NCI-H345 treated with DMSO at 0.1 percent for 48 hours (cell line): ENCODE data around the gene FBXO5.
"Not testable (repeated sequence)": the region's sequence is repeated elsewhere in the genome, so short reads cannot be mapped to it uniquely, and the experiment has no call there.

Experiments used
- DNase-seq: peaks from one replicate; lab custom pipeline; 2025; ENCODE audit not compliant: unreplicated experiment; lab: John Stamatoyannopoulos, UW

The FBXO5 gene

DNA sequence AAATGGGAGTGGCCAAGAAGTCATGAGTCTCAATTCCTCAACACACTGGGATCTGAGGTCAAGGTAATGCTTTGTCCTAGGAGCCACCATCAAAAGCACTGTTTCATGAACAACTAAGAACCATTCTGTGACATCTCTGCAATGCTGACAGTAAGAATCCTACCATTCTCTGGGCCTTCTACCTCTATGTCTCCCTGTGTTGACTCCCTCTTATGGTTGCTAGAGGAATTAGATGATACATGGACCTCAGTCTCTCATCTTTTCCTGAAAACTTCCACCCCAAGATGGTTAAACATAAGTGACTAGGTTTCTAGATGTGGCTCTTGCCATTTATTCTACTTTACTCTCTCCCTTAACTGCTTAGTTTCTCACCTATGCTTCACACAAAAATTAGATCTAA lies 10.6 kb upstream of the FBXO5 start:
- DNase-seq: no peak

DNA sequence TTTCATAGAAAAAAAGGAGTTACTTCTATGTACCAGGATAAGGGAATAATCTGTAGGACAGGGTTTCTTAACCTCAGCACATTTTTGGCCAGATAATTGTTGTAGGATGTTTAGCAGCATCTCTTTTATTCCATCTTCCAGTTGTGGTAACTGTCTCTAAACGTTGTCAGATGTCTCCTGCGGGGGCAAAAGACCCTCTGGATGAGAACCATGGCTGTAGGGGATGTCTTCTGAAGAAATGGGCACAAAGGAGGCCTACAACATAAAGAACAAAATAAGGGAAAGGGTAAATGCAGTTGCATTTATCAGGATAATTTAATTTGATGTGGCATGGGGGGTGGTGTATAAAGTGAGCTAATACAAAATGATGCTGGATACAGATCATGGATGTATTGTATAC lies 4.1 kb upstream of the FBXO5 start:
- no peak for DNase-seq

DNA sequence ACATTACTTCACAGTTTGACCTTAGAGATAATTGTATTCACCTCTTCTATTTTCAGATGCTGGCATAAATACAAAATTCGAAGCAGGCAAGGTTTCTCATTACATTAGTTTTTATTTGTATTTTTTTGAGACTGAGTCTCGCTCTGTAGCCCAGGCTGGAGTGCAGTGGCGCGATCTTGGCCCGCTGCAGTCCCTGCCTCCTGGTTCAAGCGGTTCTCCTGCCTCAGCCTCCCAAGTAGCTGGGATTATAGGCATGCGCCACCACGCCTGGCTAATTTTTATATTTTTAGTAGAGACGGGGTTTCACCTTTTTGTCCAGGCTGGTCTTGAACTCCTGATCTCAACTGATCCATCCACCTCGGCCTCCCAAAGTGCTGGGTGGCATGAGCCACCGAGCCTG lies 2.5 kb upstream of the FBXO5 start:
- not testable (repeated sequence) for DNase-seq

DNA sequence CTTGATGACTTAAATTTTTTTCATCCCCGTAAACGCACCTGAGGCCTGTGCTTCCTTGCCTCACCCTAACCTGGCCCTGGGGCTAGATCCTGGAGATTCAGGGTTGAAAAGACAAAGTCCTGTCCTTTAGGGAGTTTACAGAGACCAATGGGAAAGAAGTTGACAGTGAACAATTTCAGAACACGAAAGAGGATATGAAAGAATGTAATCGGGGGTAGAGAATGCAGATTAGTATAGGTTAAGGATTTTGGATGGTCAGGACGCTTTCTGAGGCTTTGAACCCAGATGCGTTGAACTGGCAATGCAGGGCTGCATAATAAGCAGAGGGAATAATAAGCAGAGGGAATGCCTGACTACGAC lies 1.7 kb upstream of the FBXO5 start:
- no peak for DNase-seq

DNA sequence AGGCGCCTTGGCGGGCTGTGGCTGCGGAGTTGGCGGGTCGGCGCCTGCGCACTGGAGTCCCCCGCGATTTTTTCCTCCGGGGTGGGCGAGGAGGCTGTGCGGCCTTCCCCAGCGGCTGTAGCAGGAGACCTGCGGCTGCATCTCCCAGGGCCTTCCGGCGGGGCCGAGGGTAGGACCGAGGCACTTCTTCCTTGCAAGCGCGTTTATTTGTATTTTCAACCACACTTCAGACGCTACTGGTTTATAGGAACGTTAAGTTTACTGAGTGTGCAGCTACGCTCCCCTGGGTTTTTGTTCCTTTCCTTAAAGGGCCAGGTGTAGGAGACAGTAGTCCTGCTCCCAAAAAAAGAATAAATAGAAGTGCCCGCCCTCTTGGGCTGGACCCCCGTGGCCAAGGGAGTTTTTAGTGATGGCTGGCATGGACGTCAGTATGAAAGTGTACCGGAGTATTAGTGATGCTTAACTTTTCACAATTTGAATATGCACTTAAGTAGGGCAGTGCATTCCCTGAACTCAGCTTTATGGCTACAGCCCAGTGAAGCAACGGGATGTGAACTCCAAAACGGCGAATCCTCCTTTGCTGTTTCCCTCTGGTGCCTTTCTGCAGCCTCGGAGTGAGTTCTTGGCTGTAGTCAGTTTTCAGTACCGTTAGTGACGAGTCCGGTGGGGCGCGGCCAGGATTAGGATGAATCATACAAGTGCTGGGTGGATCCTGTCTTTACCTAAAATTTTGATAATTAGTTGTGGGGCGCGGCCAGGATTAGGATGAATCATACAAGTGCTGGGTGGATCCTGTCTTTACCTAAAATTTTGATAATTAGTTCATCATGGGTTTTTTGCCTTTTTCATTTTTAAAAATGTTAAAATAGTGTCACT lies 1.0 kb upstream of the FBXO5 start:
- DNase-seq: peak; percentile 72

DNA sequence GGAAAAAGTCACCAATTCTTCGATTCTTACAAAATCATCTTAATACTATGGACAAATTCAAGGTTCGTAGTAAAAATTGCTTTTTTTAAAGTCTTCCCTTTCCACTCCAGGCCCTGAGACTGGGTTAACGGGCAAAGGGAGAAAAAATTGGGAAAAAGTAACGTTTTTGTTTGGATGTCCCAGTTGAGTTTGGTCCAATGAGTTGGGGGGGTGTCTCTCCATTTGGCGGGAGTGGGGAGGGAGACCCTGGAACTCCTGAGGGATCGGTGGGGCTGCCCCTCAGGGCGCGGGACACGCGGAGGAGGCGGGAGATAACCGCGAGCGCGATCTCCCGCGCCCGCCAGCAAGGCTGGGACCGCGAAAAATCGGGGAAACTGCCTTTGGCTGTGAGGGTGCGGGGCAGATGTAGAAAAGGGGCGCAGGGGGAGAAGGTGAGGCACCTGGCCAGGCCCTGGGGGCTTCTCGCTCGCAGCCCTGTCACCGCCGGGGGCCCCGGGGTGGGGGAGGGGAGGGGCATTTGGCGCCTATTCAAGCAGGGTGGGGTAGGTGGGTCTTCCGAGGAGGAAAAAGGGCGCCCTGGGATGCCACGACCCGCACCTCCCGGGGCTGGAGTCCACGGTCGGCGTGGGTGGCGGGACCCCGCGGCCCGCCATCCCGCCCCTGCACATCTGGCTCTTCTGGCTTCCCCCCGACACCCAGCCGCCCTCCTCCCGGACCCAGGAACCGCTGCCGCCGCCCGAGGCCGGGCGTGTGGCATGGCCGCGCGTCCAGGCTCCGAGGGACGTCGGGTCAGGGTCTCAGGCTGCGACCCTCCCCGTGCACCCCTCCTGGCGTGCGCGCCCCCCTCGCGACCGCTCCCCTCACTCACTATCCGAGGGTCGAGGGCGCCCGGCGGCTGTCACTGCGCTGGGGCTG lies 595 bp downstream of the FBXO5 start:
- DNase-seq: no peak

DNA sequence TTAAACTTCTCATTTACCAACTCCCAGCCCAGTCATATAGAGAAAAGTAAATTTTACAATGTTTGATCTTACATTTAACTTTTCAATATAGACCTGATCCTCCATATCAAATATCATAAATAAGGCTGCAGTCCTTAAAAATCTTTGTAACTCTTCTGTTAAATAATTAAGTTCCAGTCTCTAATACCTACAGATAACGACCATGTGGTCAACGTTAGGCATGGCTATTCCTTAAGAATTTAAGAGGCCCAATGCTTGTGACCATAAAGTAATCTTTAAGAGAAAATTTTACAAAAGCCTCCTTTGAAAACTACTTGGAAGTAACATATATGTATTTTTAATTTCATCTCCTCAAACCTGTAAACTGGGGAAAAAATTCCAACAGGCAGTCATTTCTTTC lies 1.6 kb downstream of the FBXO5 start:
- DNase-seq: no peak

DNA sequence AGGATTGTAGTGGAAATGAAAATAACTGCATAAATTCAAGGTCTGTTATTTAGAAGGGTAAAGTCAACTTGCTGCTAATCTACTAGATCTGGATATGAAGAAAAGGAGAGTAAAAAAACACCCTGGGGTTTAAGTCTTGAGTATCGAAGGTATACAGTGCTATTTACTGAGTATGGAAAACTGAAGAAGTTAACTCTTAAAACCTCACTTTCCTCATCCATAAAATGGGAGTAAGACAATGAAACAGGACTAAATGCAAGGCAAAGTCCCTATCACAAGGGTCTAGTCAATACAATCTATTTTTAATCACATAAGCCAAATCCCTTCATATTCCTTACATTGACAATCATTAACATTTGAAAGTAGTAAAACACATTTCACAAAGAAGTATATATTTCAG lies 2.2 kb downstream of the FBXO5 start:
- DNase-seq: no peak

DNA sequence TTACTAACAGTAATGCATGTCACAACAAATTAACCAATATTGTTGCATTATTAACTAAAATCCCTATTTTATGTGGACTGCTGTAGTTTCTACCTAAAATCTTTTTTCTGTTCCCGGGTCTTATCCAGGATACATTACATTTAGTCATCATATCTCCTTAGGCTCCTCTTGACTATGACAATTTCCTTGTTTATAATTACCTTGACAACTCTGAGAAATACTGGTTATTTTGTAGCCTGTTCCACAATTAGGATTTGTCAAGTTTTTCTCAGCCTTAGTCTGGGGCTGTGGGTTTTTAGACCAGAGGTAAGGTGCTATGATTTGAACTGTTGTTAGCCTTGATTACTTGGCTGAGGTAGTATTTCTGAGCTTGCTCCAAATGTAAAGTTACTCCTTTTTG lies 3.7 kb downstream of the FBXO5 start:
- DNase-seq: no peak

DNA sequence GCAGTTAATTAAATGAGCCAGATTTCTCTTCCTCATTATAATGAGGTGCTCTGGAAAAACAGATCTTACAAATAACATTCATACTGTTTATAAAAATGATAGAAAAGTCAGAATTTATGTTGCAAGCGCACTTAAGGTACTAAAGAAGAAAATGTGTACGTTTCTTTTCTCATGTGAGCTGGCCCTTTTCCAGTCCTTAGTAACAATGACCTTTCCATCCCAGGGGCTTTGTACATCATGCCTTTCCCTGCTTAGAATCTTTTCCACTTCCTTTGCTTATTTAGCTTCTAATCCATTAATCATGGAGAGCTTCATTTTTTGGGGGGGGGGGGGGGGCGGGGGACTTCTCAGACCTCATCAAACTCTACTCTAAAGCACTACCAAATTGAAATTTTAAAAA lies 4.8 kb downstream of the FBXO5 start:
- no peak for DNase-seq

DNA sequence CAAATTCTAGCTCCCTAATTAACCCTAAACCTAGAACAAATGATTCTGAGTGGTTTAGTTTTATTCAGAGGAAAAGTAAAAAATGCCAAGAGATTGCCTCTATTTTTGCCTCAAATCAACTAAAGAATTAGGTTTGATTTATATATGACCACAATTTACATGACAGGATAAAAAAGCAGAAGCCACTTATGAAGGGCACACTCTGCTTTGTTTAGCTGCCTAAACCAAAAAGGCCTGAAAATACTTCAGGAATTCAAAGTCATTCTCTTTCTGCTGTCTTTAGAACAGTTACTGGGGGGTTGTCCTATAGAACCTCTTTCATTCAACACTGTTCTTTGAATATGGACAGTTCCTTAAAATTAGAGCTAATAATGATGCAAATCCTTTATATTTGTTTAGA lies 5.3 kb downstream of the FBXO5 start:
- DNase-seq: no peak

DNA sequence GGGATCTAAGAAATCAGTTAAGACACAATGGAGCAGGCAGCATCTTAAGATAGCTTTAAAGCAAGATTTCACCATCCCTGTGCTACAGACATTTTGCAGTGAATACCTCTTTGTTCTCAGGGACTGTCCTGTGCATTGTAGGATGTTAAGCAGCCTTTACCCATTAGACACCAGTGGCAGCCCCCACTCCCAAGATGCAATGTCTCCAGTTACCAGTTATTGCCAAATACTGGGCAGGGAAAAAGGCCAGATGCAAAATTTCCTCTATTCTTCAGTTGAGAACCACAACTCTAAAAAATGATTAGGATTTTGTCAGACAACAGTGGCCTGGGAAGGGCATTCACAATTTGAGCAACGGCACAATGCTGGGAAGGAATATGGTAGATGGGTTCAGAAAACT lies 6.1 kb downstream of the FBXO5 start:
- DNase-seq: no peak

DNA sequence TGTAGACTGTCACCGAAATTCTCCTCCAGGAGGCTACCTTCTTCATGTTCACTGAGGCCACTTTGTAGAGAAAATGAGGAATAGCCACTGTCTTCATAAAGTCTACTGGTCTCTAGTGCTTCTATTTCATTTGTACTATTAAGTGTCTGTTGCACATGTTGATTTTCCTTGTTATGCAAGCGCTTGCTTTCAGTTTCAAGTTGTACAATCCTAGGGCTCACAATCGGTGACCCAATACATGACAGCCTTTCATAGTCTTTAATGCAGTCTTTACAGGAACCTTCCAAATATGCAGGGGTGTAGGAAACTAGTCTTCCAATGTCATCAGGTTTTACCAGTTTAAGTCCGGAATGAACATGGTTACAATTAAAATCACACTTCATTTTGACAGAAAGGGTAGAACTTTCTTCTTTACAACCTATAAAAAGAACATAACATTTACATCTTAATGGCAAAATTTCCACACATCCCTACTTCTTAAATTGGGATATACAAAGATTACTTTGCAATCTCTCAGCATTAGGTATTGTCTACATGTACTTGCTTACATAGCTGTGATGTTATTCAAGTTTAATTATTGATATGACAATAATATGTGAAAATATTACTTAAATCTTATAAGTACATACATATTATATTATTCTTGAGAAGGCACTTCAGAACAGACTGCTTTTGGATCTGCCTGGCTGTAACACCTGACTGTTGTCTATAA lies 7.5 kb downstream of the FBXO5 start:
- DNase-seq: no peak

DNA sequence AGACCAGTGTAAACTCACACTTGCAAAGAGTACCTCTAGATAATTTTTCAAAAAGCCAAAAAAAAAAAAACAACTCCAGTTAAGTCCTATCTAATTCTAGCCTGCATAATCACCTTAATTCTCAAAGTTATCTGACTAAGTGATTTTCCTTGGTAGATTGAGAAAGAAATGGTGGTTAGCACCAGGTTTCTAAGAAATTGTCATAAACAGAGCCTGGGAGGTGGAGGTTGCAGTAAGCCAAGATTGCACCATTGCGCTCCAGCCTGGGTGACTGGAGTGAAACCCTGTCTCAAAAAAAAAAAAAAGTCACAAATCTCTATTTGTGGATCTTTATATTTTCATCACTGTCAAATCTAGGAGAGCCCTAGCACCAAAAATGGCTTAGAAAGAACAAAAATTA lies 8.9 kb downstream of the FBXO5 start:
- no peak for DNase-seq

DNA sequence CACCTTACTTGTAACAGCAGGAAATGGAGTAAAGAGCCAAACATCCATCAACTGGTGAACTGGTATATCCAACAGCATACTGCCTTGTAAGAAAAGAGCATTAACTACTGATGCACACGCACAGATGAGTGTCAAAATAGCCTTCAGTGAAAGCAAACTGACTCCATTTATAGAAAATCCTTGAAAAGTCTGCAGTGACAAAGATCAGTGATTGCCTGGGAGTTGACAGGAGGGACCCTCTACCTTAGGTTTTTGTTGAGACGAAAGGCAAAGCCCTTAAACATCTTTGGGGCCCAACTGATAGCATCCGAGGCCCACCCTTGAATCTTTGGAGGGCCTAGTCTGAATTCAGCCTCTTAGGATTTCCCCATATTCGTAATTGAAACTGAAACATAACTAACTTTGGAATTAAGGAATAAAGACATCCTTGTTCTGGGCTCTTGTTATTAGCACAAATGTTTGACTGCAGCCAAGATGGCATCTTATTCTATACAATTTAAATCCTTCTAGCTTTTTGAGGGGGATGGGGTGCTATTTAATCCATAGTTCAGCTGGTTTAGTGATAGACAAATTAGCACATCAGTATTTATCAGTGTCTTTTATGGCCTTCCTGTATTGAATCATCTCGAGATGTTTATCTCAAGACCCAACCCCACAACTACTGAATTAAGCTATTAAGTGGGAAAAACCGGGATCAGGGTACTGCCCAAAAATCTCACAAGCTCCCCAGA lies 13.0 kb downstream of the FBXO5 start:
- no peak for DNase-seq

DNA sequence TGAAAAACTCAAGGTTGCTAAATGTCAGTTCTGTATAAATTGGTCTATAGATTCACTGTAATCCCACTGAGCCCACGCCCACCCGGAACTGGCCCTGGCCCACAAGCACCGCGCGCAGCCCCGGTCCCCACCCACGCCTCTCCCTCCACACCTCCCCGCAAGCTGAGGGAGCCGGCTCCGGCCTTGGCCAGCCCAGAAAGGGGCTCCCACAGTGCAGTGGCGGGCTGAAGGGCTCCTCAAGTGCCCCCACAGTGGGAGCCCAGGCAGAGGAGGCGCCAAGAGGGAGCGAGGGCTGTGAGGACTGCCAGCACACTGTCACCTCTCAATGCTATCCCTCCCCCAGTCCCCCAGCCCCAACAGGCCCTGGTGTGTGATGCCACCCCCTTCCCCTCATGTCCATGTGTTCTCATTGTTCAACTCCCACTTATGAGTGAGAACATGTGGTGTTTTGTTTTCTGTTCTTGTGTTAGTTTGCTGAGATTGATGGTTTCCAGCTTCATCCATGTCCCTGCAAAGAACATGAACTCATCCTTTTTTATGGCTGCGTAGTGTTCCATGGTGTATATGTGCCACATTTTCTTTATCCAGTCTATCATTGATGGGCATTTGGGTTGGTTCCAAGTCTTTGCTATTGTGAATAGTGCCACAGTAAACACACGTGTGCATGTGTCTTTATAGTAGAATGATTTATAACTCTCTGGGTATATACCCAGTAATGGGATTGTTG lies 16.5 kb downstream of the FBXO5 start:
- DNase-seq: not testable (repeated sequence)

DNA sequence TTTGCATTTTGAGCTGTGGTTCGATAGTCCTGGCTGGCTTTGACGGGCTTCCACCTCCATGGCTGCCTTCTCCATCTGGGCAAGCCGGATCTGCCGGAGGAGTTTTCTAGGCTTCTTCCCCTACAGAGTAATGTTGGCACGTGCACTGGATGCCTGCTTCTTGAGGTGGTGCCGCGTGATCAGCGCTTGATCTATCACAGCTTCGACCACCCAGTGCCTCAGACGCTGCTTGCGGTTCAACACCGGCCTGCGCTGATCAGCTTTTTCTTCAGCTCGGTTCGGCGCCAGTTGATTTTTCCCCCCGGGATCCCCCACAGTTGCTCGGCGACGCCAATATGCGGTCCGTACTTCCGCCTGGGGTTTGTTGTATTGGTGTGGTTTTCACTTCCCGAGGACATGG lies 23.5 kb downstream of the FBXO5 start:
- DNase-seq: no peak

DNA sequence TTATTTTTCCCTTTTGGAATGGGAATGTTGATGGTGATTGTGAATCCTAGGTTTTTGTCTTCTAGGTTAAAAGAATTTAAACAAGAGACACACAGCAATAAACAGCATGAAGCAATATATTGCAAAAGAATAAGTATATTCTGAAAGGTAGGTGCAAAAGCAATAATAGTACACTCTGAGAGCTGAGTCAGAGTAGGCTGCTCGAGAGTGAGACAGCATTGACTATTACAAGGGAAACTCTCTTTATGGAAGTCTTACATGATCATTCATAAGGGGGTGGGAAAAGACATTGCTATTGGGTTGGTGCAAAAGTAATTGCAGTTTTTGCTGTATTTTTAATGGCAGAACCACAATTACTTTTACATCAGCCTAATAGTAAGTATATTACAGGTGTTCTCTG lies 25.0 kb downstream of the FBXO5 start:
- no peak for DNase-seq

DNA sequence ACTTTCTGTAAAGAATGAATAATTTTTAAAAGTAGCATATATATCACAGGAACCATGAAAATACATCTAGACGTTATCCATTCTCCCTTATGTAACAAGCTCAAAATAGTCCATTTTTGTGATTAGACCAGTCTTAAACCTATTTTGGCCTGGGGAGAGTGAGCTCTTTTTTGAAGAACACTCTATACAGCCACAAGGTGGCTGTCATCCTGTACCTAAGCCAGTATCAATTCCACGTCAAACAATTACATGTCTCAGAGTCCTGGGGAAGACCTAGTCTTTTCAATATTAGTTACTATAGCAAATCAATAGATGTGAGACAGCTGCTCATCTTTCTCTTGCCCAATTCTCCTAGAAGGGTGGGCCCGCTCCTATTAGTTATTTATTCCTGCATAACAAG lies 28.4 kb downstream of the FBXO5 start:
- DNase-seq: no peak

DNA sequence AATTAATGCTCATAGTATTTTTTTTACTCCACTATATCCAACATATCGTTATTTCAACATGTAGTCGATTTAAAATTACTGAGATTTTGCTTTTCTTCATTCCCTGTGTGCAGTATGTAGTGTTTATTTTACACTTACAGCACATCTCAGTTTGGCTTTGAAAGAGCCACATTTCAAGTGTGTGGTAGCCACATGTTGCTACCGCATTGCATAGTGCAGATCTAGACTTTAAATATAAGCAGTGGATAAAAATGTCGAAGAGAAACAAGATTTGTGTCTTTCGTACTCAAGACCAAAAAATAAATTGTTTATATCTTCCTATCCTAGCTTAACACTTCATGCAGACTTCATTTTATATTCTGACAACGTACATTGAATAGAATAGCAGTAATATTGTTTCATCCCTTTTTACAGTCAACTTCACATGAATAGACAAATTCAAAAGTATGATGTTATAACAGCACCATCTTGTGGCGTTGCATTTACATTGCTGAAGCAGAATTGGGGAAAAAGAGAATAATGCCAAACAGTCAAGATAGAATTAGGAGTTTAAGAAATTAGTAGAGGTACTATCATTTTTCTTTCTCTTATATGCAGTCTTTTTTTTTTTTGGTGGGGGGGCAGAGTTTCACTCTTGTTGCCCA lies 29.9 kb downstream of the FBXO5 start:
- DNase-seq: no peak
